8988T (cell line): ENCODE measurements around the gene TEC.

Source experiments
- DNase-seq: peaks from one replicate; pipeline ENCODE4 v3.0.0; 2011

The TEC gene

DNA sequence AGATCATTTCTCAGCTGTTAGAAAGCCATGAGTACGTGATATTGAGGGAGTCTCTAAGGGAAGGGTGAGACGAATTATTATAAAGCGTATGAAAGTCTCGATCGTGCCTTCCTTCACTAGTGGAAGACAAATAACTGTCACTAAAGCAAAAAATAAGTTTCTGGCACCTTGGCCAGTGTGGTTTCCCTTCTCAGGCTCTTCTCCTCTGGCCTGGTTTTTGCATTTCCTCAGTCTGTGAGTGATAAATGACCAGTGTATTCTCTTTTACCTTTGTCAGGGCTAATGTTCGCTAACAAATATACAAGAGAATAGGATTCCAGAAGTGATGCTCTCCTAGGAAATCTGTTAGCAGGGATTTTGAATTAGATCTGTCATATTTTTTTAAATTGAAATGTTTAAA, 155.2 kb downstream of the TEC start:
- DNase-seq, result no peak

DNA sequence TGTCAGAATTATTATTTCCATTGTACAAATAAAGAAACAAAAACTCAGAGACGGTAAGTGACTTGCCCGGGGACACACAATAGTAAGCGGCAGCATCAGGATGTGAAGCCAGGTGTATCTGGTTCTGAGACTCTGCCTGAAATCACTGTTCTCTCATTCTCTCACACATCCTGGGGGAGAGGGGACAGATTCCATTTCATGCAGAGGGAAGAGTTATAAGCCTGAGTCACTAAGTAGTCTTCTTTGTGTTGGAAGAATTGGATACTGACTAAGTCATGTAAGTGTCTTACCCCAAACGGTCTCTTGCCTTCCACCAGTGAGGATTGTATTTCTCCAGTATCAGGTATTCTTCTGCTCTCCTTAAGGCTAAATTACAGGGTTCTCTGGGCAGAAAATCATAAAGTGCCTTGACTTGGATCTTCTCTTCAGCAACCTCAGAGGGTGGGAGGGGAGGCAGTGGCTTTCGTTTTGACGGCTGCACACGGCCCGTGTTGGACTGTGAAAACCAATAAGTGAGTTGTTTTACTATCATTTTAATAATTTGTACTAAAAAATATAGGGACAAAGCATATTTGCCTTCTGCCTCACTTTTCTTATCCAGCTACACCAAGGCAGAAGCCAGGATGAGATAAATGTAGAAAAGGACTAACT, 157.5 kb downstream of the TEC start:
- DNase-seq, result no peak

DNA sequence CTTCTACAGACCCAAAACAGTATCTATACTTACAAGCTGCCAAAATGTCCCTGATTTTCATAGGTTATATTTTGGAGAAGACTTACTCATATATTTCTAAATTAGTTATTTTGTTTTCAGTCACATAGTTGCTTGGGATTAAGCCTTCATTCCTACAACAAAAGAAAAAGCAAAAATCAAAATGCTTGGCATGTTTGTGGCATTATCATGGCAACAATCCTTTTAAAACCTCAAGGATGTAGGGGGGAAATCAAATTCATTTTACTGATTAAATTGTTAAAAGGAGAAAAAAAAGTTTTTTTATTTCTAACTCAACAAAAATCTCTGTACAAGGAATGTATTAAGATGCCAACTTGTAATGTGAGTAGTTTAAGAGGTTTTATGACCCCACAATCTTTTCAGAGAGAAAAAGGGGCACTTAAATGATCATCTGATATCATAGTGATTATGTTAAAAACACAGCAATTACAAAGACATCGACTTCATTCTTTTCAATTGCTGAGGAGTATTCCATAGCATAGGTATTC, 159.1 kb downstream of the TEC start:
- no peak for DNase-seq

DNA sequence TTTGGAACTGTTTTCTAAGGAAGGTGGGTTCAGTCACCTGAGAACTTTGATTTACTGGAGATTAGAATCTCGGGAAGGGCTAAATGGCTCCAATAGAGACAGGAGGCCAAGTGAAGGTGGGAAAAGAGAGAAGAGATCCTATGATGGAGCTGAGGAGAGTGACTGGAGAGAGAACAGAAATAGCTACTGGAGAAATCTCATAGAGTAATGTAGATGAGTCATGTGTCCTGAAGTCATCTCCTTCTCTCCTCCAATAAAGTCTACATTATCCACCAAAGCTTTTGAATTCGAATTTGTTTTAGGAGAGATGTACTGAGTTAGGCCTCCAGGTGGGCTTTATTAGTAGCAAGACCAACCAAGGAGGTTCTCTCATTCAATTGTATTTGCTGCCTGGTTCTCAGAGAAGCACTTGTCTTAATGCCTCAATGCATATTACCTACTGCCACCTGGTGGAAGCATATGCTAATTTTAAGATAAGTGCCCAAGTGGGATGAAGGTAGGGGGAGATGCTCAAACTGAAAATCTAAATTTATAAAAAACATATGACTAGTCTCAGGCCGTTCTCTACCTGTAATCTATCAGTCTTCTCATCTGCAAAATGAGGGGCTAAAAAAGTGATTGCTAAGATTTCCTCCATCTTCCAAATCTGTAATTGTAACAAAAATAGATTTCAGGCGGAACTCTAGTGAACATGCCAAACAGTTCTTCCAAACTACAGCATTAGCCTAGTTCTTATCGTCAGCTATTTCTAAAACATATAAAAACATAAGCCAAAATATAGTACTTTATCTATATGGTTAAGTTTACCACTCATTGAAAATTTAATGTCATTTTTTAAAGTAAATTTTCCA, 160.0 kb downstream of the TEC start:
- no peak for DNase-seq

DNA sequence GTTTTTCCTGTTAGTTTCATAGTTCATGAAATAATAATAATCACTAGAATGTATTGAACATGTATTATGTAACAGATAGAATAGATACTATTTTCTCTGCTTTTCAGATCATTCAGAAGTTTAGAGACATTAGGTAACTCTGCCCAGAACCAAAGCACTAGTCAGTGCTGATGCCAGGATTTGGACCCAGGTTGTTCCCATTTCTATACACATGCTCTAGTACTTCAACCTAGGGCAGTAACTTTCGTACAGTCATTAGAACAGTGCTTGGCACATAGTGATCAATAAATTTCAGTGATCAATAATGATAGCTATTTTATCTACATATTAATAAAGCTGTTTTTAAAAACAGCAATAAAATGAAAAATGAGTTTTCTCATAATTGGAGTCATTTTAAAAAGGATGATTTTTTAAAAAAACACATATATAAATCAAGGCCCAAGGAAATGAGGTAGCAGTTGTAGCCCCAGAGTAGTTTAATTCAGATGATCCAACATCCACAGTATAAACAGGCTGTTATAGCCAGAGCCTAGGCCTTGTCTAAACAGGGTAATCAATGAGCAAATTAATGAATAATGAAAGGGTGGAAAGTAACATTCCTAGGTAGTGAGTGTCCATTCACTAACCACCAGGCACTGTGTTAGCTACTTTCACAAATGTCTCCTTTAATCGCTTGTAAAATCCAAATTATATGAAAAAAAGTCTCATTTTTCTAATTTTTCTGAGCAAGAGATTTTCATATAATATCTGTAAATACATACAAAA, 161.1 kb downstream of the TEC start:
- no peak for DNase-seq

DNA sequence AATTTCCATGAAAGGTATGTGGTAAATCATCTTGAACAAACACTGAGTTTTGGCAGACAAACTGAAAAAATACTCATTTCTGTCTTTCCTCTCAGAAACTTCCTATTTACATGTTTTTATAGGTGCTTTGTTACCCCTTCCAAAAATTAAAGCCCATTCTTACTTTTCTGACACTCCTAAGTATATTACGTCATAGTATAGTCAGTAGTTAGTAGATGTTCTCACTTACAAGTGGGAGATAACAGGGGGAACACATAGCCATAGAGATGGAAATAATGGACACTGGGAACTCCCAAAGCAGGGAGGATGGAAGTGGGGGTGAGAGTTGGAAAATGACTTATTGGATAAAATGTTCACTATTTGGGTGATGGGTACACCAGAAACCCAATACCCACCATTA, 164.4 kb downstream of the TEC start:
- DNase-seq, result no peak

DNA sequence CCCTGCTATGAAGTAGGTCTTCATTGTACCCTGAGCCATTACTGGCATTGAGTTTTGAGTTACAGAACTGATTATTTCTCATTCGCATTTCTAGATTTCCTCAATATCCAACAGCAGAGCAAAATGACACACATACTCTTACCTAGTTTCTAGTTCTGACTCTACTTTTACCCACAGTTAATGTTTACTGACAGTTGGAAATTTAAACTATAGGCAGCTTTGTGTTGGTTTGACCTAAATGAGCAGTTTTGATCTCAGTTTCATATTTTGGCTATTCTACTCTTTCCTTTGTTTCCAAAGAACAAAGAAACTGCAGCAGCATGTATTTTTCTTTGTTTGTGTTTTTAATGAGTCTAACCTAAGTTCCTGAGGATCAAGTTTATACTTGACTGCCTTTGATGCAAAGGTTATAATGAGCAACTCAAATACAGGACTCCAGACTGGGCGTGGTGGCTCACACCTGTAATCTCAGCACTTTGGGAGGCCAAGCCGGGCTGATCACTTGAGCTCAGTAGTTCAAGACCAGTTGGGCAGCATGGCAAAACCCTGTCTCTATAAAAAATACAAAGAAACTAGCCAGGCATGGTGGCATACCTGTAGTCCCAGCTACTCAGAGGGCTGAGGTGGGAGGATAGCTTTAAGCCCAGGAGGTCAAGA, 166.0 kb downstream of the TEC start:
- DNase-seq, result no peak

DNA sequence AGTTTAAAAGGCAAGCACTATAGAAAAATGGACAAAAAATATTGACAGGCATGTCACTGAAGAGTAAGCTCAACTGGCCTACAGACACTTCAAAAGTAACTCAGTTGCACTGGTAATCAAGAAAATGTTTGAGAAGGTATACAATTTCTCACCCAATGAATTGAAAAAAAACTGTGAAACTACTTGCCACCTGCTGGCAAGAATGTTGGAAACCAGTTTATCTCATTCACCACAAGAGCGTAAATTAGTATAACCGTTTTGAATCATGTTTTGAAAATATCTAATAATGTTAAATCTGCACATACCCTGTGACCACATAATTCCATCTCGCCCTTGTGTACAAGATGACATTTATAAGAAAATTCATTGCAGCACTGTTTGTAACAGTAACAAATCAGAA, 167.3 kb downstream of the TEC start:
- no peak for DNase-seq

DNA sequence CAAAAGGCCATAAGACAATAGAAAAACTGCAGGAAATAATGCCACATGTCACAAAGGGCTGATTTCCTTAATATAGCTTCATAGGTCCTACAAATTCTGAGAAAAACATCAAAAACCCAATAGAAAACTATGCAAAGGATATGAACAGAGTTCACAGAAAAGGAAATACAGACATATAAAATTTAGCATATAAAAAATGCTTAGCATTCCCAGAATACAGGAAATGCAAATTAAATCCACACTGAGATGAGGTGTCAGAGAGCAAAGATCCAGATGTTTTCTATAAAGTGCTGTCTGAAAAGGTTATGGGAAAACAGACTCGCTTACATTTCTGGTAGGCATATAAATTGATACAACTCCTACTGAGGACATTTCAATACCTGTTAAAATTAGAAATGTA, 169.4 kb downstream of the TEC start:
- DNase-seq, result no peak

DNA sequence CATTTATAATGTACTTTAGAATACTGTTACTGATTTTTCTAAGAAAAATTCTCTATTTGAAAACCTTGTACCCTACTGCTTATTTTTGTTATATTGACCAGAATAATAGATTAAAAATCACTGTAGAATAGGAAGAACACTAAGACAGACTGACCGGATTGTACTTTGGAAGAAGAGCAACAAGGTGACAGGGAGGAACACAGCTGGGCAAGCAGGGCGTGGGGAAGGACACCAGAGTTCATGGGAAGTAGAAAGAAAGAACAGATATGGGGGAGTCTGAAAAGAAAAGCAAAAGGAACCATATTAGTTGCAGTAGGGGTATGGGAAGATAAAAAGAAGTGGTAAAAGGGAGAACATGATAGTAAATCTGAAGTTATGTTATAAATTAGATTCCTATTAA, 174.2 kb downstream of the TEC start:
- DNase-seq, result no peak

DNA sequence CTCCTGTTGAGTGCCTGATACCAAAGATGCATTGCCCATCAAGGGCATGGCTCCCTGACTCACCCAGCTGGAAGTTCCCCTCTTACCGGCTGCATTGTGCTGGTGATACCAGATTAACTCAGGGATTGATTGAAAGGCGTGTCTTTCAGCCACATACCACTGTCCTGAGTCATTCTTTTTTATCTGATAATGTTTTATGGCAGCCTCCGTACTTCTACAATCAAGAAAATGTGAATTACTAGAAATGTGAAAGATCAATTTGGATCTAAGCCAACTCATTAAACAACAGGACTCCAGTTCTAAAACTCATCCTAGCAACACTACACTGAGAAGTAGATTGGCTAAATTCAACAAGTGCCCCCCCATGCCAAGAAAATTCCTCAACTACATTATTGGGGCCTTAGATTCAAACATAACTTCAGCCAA, 175.6 kb downstream of the TEC start:
- no peak for DNase-seq

DNA sequence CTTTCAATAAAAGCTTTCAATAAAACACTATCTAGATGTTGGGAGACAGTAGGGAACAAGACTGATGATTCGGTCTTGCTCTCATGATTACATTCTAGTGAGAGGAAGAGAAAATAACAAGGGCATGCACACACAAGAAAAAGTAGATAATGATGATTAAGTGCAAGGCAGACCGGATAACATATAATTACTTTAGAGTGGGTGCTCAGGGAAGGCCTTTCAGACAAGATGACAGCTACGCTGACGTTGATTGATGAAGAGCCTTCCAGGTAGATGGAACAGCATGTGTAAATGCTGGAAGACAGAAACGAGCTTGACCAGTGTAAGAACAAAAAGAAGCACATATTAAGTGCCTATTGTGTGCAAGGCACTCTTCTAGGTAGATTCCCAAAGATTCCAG, 179.0 kb downstream of the TEC start:
- DNase-seq, result no peak

DNA sequence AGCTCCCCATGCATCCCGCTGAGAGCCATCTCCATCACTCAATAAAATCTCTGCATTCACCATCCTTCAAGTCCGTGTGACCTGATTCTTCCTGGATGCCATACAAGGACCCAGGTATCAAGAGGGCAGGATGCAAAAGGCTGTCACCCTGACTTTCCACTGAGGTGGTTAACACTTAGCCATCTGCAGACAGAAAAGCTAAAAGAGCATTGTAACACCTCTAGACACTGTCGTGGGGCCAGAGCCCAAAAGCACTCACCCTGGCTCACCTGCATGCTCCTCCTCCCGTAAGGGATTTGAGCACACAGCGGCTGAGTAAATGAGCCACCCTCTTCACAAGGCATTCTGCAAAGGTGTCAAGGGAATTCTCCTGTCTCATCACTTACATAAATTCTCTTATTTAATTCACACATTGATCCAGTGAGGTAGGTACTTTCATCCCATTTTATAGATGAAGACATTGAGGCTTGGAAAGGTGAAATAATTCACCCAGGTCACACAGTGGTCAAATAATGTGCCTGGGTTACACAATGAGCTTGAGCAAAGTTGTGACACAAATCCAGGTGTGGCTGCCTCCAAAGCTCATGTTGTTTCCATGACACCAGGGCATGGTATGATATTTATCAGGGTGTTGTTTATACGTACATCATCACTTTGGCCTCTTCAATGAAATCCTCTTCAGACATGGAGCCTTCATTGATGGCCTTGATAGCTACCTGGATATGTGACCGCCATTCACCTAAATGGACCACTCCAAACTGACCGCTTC, 183.6 kb downstream of the TEC start:
- no peak for DNase-seq
